Neural crest cell (in vitro differentiated cells): ENCODE measurements around the gene FCSK. TPM values are rescaled to one million over a fixed set of nuclear protein-coding genes. Genes with fewer than 3 reads are reported as not detected.

Experiments used
- DNase-seq: peaks from one replicate; pipeline ENCODE4 v3.0.0; 2021; ENCODE audit warnings: low read depth, mixed read lengths, low spot score
- H3K27ac Mint-ChIP-seq: one replicate; pipeline ENCODE4 v1.8.0; 2021; ENCODE audit warnings: mild to moderate bottlenecking, mixed read lengths; ENCODE audit not compliant: unreplicated experiment
- H3K27me3 Mint-ChIP-seq: 2 replicates; pipeline ENCODE4 v1.8.0; 2021; ENCODE audit warnings: low read depth, mild to moderate bottlenecking, mixed read lengths
- H3K36me3 Mint-ChIP-seq: 2 replicates; pipeline ENCODE4 v1.8.0; 2021; ENCODE audit warnings: low read depth, mild to moderate bottlenecking, mixed read lengths
- H3K4me1 Mint-ChIP-seq: 2 replicates; pipeline ENCODE4 v1.8.0; 2021; ENCODE audit warnings: mixed read lengths
- H3K4me3 Mint-ChIP-seq: one replicate; pipeline ENCODE4 v1.8.0; 2021; ENCODE audit warnings: mild to moderate bottlenecking, mixed read lengths
- H3K9me3 Mint-ChIP-seq: 2 replicates; pipeline ENCODE4 v1.8.0; 2021; ENCODE audit warnings: mixed read lengths
- total RNA-seq: library from RNA; stranded (reverse); gene quantifications from 2 replicates; pipeline ENCODE4 v1.2.1, GENCODE V29; 2021
- TF ChIP-seq, protein P1 (sequence below): fragments of 200-600 bp; sonication (generic); conservative IDR thresholded peaks from 2 replicates; pipeline ENCODE4 v1.5.0; 2021; ENCODE audit warnings: antibody characterized with exemption, mild to moderate bottlenecking

FCSK gene
- total RNA-seq, 1 donor from 2014 or later = 14.8 TPM

DNA sequence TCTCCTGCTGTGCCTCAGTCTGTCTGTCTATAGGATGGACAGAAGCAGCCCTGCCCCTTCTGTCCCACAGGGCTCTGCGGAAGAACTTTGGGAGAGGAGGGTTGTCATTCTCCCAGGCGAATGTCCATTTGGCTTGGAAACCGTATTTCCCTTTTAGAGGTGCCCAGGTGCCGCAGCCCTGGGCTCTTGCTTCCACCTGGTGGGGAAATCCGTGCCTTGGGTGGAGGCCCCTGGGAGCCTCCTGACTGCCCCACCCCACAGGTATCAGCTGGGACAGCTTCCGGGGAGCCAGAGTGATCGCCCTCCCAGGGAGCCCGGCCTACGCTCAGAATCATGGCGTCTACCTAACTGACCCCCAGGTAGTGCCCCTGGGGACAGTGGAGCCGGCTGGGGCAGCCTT is 12.7 kb downstream of the FCSK start:
- Mint-ChIP-seq H3K36me3 (no peaks in the 10 kb centered on the region), H3K4me1 (no peaks in the 10 kb centered on the region), H3K4me3 (no peak overlapping the region), H3K27me3 (no peaks in the 10 kb centered on the region), H3K9me3 (no peaks in the 10 kb centered on the region), H3K27ac (no peak overlapping the region)
- DNase-seq = no peak
- TF ChIP-seq, protein P1, sequence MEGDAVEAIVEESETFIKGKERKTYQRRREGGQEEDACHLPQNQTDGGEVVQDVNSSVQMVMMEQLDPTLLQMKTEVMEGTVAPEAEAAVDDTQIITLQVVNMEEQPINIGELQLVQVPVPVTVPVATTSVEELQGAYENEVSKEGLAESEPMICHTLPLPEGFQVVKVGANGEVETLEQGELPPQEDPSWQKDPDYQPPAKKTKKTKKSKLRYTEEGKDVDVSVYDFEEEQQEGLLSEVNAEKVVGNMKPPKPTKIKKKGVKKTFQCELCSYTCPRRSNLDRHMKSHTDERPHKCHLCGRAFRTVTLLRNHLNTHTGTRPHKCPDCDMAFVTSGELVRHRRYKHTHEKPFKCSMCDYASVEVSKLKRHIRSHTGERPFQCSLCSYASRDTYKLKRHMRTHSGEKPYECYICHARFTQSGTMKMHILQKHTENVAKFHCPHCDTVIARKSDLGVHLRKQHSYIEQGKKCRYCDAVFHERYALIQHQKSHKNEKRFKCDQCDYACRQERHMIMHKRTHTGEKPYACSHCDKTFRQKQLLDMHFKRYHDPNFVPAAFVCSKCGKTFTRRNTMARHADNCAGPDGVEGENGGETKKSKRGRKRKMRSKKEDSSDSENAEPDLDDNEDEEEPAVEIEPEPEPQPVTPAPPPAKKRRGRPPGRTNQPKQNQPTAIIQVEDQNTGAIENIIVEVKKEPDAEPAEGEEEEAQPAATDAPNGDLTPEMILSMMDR = no peak

DNA sequence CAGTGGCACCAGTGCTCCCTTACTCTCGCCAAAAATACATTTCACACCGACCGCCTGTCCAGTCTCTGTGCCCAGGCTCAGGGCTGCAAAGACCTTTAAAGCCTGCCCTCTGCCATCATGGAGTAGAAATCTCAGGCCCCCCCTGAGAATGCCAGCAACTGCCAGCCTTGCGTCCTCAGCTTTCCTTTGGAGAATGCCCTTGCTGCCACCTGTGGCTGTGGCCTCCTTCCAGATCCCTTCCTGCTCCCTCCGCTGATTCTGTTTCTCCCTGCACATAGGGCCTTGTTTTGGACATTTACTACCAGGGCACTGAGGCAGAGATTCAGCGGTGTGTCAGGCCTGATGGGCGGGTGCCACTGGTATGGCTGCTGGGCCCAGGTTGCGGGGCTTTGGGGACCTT is 13.2 kb downstream of the FCSK start:
- Mint-ChIP-seq H3K9me3 (no peaks in the 10 kb centered on the region), H3K36me3 (no peaks in the 10 kb centered on the region), H3K27me3 (no peaks in the 10 kb centered on the region), H3K4me1 (no peaks in the 10 kb centered on the region), H3K27ac (no peak overlapping the region), H3K4me3 (no peak overlapping the region)
- TF ChIP-seq, protein P1 = no peak
- DNase-seq = no peak

DNA sequence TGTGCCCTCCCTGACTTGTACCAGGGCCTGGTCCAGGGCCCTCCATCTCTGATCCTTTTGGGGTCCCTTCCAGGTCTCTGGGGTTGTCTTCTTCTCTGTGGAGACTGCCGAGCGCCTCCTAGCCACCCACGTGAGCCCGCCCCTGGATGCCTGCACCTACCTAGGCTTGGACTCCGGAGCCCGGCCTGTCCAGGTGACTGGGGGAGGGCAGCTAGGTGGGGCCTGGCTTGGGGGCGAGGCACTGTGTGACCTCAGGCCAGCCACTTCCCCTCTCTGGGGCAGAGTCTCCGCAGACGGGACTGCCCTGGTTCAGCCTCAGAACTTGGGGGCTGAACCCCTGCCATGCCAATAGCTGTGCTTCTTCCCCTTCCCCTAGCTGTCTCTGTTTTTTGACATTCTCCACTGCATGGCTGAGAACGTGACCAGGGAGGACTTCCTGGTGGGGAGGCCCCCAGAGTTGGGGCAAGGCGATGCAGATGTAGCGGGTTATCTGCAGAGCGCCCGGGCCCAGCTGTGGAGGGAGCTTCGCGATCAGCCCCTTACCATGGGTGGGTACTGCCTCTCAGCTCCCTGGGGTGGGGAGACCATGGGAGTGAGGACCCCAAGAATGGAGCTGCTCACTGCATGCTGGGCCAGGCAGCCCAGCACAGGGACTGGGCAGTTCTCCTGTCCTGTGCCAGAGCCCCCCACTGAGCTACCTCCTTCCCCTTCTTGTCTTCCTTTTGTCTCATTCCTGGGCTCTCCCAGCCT is 14.6 kb downstream of the FCSK start:
- Mint-ChIP-seq H3K27me3 (no peaks in the 10 kb centered on the region), H3K4me3 (no peak overlapping the region), H3K4me1 (no peaks in the 10 kb centered on the region), H3K27ac (no peak overlapping the region), H3K9me3 (no peaks in the 10 kb centered on the region), H3K36me3 (no peaks in the 10 kb centered on the region)
- TF ChIP-seq, protein P1 = no peak
- no peak for DNase-seq

DNA sequence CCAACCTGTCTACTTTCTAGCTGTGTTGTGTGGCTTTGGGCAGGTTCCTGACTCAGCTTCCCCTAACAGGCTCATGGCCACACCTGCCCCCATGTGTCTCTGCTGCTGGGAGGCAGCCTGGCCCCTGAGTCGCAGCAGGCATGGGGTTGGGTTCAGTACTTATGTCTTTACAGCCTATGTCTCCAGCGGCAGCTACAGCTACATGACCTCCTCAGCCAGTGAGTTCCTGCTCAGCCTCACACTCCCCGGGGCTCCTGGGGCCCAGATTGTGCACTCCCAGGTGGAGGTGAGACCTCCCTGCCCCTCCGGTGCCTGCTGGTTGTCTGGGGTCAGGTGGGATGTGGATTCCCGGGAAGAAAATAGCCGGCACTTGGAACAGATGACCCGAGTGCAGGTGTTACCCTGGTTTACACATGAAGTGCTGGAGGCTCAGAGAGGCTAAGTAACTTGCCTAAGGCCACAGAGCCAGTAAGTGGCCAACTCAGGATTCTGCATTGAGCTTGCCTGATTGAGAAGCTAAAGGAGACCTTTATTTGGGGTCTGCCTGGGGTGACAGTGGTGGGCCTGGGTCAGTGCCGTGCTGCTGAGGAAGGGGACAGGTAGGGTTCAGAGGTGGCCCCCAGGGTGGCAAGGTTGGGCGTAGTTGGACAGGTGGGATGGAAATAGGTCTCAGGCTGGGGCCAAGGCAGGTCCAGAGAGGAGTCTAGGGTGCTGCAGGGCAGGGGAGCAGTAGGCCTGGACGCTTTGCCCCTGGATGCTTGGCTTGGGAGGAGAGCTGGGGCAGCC is 15.9 kb downstream of the FCSK start:
- no peak overlapping the region for H3K27ac Mint-ChIP-seq
- no peak overlapping the region for H3K4me3 Mint-ChIP-seq
- H3K9me3 Mint-ChIP-seq = no peaks in the 10 kb centered on the region
- no peaks in the 10 kb centered on the region for H3K4me1 Mint-ChIP-seq
- DNase-seq = no peak
- no peaks in the 10 kb centered on the region for H3K27me3 Mint-ChIP-seq
- TF ChIP-seq, protein P1 = no peak
- no peaks in the 10 kb centered on the region for H3K36me3 Mint-ChIP-seq

- H3K27ac Mint-ChIP-seq = no peak overlapping the region
- no peaks in the 10 kb centered on the region for H3K36me3 Mint-ChIP-seq
- no peaks in the 10 kb centered on the region for H3K4me1 Mint-ChIP-seq
- H3K9me3 Mint-ChIP-seq = no peaks in the 10 kb centered on the region
- TF ChIP-seq, protein P1 = peak; percentile 52
- DNase-seq = peak; percentile 32
- H3K27me3 Mint-ChIP-seq = no peaks in the 10 kb centered on the region
- H3K4me3 Mint-ChIP-seq = no peak overlapping the region
These were observed 16.5 kb downstream of the FCSK start for GRCh38 chr16:70470927-70471341.
